GM20431 (cell line): ENCODE results near the gene LRRC4.

ENCODE experiments used
- in situ Hi-C: fragments of 300-500 bp; cut with MseI, MboI; formaldehyde crosslinking; loops from one replicate; pipeline ENCODE4 v1.15.0; 2020; ENCODE audit warnings: low sequenced_read_pairs; ENCODE audit not compliant: unreplicated experiment

LRRC4 gene

DNA sequence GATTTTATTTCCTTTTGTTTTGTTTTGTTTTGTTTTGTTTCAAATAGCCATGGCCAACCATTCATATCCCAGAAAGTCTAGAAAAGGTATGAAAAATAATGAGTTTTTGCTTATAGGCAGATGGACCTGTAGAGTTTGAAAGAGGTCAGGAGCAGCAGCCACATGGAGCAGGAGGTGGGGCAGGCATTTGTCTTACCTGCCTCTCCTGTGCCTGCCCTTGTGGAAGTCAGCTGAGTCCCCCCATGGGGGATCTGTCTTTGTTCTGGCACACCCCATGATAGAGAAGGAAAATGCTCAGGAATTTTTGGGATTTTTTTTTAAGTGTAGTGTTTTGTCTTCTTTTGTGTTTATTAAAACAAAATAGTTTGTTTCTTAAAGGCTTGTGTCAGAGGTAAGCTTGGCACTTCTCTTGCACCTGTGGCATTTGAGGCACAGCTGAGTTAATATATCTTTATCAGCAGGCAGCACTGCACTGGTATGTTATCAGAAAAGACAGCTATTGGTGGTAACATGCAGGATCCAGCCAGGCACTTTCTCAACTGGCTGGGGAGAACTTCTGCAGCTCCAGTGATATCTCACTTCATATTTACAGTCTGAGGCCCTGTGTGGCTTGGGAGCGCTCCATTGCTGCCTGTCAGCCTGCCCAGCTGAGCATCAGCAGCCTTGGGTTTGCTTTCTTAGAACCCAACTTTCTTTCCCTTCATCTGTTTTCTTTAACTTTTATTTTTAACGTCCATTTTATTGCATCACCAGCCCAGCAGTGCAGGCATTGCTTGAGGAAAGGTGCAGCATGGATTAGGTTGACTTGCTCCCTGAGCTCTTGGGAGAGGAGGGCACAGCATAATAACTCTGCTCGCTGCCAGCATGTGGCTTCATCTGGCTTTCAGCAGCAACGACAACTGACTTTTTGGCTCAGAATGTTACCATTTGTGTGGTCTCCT is 44.4 kb downstream of the LRRC4 start:
- in situ Hi-C loops, result no loop called here

DNA sequence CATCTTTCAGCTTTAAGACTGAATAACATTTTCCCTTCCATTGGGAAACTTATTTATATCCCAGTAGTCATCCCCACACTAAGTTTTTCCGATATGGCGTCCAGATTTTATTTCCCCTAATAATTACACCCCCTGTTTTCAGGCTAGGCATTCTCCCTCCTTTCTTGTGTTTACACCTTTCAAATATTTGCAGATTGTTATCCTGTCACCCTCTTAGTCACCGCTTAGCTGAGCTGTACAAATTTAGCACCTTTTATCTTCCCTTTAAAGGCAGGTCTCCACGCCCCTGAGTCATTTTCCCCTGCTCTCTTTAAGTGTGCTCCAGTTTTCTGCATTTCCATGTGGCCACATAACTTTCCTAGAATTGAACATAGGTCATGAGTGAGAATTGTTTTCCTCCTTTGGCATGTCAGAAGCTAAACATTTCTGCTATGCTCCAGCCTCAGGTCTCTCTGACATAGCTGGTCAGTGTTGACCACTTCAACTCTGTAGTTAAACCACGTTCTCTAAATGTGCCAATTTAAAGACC is 47.4 kb downstream of the LRRC4 start:
- in situ Hi-C loops, result no loop called here

DNA sequence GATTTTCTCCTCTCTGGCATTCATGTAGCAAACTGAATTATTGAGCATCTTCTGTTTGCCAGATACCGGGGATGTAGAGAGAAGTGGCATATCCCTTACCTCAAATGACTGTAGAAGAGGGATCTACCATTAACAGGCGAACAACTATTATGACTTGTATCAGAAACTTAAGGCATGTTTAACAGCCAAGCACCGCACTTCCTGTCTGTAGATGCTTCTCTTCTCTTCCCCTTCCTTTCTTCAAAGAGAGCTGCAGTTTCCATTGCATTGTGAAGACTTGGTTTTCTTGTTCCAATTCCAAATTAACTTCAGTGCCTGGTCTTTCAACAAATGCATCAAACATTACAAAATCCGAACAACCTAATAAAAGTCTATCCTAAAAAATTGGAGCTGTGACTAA is 49.3 kb downstream of the LRRC4 start:
- in situ Hi-C loops, result no loop called here

DNA sequence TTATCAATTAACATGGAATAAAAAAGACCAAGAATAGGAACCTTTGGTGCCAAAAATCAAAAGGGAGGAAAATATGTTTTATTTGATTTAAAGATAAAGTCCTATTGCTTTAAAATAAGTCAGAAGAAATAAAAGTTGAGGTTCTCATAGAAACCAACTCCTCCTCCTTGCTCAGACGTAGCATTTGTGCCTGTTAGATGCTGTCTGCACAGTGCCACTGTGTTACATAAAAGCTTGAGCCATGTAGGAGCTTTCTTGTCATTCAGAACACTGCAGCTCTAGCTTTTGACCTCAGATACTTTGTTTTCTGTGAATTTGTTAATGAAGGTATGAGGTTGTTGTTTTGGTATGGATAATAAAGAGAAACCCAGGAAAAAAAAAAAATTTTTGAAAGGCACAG is 50.3 kb downstream of the LRRC4 start:
- in situ Hi-C loops, result no loop called here

- in situ Hi-C loops, result no loop called here
Measured at GRCh38 chr7:127979728-127980126, 51.5 kb downstream of the LRRC4 start.

DNA sequence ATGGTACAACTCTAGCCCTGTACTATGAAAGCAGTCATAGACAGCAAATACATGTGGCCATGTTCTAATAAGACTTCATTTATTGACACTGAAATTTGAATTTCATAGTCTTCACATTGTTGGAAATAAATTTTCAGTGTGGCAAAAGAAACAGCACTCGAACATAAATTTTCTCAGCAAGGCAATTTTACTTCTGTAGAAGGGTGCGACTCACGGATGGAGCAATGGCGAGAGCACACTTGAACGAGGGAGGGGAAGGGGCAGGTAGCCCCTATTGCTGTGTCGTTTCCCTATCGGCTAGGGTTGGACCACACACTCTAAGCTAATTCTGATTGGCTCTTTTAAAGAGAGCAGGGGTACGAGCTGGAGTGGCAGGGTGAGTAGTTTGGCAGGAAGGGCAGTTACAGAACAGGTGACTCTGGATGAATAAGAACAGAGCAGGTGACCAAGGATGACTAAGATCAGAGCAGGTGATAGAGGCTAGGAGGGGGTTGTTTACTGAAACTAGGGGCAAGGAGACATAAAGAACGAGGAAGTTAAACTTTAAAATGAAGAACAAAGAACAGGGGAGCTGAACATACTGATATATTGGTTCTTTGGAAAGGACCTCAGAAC is 52.0 kb downstream of the LRRC4 start:
- in situ Hi-C loops, result no loop called here

GRCh38 chr7:127978421-127978820 is 52.8 kb downstream of the LRRC4 start:
- in situ Hi-C loops, result no loop called here
